Urothelium cell line (cell line): ENCODE data around the gene REELD1.

ENCODE experiments used
- DNase-seq: peaks from one replicate; pipeline ENCODE4 v3.0.0; 2011; ENCODE audit warnings: low spot score, mixed read lengths
- FAIRE-seq: peaks from 2 replicates; lab custom pipeline; 2011; peaks lifted over from hg19 to GRCh38; lab: Jason Lieb, UNC

Gene REELD1

GRCh38 chr4:146224326-146224966 lies 10.1 kb downstream of the REELD1 start:
- FAIRE-seq = no peak

GRCh38 chr4:146229406-146229805 lies 15.1 kb downstream of the REELD1 start:
- DNase-seq (no peak), FAIRE-seq (no peak)

More at GRCh38 chr4:146224326-146224966, 10.1 kb downstream of the REELD1 start:
- DNase-seq = no peak

GRCh38 chr4:146232131-146232722 lies 17.9 kb downstream of the REELD1 start:
- no peak for FAIRE-seq
- no peak for DNase-seq

GRCh38 chr4:146235654-146236177 lies 21.4 kb downstream of the REELD1 start:
- FAIRE-seq = no peak

DNA sequence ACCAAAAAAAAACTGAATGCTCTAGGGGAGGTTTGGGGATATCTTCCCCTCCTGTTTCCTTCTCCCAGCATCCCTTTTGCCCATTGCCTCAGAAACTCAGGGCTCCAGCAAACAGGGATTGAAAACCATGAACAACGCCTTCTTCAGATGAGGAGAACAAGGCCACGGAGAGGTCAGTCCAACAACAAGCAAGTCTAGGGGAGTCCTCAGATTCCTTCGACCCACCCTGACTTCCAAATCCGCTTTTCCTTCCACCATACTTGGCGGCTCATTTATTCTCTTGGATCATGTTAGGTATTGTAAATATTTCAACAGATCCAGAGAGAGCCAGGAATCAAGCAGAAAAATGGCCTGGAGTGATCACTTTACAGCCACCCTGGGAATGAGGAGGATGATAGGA lies 21.9 kb downstream of the REELD1 start:
- FAIRE-seq (no peak), DNase-seq (no peak)

More at GRCh38 chr4:146235654-146236177, 21.4 kb downstream of the REELD1 start:
- no peak for DNase-seq

DNA sequence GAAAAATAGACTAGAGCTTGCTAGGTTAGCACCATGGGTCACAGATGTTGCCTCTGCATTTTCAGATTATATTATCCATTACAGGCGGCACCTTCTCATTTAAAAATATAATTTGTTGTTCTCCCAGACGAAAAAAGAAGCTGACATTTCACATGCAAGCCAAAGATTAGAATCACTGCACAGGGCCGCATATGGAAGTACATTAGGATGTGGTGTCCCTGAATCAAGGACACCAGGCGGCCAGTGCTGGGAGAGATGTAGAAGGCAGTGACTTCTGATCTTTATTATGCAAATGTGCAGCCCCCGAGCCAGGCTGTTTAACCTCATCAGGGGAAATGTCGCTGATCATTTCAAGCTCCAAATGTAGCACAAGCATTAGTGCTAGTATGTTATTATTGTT lies 22.8 kb downstream of the REELD1 start:
- no peak for FAIRE-seq
- no peak for DNase-seq

DNA sequence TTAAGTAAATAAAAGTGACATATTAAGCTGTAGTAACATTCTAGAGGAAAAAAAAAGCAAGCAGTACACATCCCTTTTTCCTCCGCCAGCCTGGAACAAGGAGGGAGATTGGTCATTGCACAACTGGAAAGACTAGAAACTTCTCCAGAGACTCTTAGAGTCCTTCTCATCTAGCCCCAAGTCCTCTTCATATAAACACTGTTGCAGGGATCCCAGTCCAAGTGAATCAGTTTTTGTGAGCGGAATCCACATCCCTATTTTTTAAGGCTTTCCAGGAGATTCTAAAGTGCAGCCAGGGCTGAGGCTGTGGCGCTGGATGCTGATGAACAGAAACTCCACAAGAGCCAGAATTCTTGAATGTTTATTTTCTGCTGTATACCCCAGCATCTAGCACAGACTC lies 23.8 kb downstream of the REELD1 start:
- no peak for DNase-seq
- no peak for FAIRE-seq

DNA sequence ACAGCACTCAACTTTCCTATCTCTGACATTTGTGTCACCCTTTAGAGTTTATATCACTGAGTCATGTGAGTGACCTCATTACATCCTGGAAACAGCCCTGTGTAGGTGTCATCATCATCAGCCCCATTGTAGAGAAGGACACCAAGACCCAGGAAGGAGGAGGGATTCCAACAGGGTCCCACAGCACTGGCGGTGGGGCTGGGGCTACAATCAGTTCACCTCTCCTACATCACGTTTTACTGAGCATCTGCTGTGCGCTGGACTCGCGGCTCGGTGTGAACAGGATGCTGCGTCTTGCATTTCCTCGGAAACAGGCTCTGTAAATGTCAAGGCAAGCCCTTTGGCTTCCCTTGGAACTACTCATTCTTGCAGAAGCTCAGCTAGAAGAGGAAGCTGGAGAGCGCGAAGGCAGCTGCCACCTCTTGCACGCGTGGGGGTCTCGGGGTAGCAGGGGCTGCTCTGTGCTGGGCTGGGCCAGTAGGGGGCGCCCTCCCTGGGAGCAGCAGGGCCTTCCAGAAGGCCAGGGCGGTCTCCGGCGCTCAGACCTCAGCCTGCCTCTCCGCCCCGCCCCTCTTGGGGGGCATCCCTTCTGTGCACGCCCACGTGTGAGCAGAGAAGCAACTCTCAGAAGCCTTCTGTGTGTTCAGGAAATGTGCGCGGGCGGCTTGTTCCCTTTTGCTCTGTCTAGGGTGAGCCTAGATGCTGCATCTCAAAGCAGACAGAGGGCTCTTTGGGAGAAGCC lies 29.0 kb downstream of the REELD1 start:
- peak; percentile 32 for DNase-seq
- no peak for FAIRE-seq

- DNase-seq = no peak
- FAIRE-seq = no peak
Observed at GRCh38 chr4:146243883-146244277, 29.5 kb downstream of the REELD1 start.

GRCh38 chr4:146244496-146244895 lies 30.2 kb downstream of the REELD1 start:
- DNase-seq = no peak
- FAIRE-seq = no peak

- DNase-seq (no peak), FAIRE-seq (no peak)
Observed at GRCh38 chr4:146245246-146245645, 30.9 kb downstream of the REELD1 start.

DNA sequence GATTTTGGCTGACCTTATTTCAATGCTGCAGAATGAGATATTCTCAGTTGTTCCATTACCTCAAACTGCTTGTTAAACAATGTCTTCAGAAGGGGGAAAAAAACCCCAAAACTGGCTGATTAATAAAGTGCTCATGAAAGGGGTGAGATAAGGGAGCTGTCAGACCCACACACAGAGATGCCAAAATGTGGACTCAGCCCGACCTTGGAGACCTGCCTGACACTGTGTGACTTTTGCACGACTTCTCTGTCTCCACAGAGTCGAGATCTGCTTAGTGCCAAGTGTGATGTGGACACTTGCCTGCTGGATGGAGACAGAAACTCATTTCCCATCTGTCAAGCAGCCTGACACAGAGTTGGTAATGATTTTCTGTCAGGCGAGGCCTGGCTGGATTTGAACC lies 31.5 kb downstream of the REELD1 start:
- DNase-seq (no peak), FAIRE-seq (no peak)

GRCh38 chr4:146246381-146246780 lies 32.0 kb downstream of the REELD1 start:
- DNase-seq (no peak), FAIRE-seq (no peak)

GRCh38 chr4:146247356-146247755 lies 33.0 kb downstream of the REELD1 start:
- FAIRE-seq (no peak), DNase-seq (no peak)

DNA sequence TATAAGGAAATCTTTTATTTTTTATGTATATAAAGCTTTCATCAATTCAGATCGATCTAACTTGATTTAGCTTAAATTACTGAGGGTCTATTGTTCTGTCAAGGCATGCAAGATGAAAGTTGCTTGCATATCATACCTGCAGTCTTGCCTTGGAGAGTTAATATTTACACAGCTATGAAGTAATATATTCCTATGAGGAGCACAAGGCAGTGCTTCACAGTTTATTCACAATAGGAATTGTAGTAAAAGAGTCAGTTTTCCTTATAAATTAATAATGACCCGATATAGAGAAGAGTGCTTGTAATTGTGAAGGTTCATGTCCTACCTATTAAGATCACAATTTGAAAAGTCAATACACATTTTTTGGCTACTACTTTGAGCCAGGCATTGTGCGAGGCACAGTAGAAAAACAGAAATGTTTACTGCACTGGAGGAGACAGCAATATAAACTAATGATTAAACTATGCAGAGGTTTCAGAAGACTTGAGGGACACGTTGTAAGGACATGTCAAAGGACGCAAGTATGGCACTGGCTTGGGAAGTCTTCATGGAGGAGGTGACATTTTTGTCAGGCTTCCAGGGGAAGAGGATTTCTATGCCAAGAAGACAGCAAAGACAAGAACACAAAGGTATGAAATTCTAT lies 38.8 kb downstream of the REELD1 start:
- DNase-seq (no peak), FAIRE-seq (no peak)

- FAIRE-seq = no peak
- peak; percentile 44 for DNase-seq
Observed at GRCh38 chr4:146255463-146255862, 41.1 kb downstream of the REELD1 start.

- no peak for FAIRE-seq
- DNase-seq = peak; percentile 13
Observed at GRCh38 chr4:146255874-146256273, 41.5 kb downstream of the REELD1 start.

DNA sequence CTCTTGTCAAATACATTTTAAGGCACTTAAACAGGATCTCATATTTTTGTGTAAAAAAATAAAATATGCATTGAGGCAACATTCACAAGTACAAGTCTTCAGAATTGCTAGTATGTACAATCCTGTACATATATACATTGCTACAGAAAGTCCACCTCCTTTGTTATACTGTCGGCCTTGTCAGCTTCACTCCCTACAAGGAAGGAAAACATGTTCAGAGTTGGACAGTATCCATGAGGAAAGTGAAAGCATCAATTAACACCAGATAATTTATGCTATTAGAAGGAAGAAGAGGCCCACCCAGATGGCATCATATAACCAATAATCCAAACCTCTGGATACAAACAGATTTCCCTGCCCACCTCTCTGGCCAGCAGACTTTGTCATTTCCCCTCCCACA lies 42.0 kb downstream of the REELD1 start:
- no peak for FAIRE-seq
- no peak for DNase-seq

- DNase-seq = no peak
Observed at GRCh38 chr4:146257511-146257910, 43.2 kb downstream of the REELD1 start.

DNA sequence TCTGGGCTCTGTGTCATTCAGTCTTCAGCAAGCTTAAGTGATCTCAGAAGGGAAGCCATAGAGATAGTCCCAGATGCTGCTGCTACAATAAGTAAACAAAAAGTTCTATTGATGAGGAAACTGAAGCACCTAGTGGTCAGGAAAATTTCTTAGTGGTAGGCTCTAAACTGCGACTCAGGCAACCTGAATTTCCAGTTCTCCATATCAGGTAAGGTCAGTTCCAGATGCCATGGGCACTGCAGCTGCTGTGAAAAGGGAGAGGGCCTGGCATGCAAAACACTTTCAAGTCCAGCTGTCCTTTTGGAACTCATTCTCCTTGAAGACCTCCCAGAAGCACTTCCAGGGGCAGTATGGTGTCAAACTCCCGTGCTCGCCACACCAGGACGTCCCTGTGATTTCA lies 46.2 kb downstream of the REELD1 start:
- FAIRE-seq = no peak

More at GRCh38 chr4:146257511-146257910, 43.2 kb downstream of the REELD1 start:
- no peak for FAIRE-seq

DNA sequence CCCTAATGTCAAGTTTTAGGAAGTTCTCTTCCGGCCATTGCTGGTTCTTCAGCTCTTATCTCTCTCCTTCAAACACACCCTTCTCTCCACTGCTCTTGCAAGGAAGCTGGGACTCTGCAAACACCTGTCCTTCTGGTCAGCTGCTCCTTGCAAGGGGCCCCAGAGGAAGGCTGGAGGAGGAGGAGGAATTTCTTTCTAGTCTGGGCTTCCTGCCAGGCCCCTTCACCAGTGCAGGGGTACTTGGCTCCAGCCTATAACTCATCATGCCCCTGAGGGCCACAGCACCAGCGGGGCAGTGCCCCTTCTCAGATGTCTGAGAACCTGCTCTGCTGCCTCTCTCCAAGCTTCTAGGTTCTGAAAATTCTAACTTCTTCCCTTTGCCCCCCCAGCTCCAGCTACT lies 46.7 kb downstream of the REELD1 start:
- no peak for FAIRE-seq
- no peak for DNase-seq

More for the DNA sequence above, 46.2 kb downstream of the REELD1 start:
- DNase-seq = no peak
